ENCODE data around the gene WBP1.

- TF ChIP-seq CTCF (IDR thresholded peaks at IDR 0.05) (no peak), REST (IDR thresholded peaks at IDR 0.05; ENCODE audit: insufficient read depth in 1 of 2, low read depth in 2 of 2, low read length in 1 of 2) (no peak), POLR2AphosphoS5 (IDR thresholded peaks at IDR 0.05; ENCODE audit: low read depth, low read length) (peak; percentile 59; the same call in 1 of the 2 replicates), TCF7L2 (IDR thresholded peaks at IDR 0.05; ENCODE audit: low read depth, low read length) (no peak)
Observed at GRCh38 chr2:74457549-74458131, 598 bp upstream of the WBP1 start.
